Measurements from ENCODE around the gene EOLA2. TPM values are rescaled to one million over a fixed set of nuclear protein-coding genes. Genes with fewer than 3 reads are reported as not detected.
A peak's percentile ranks its signal among the peaks of the same experiment; 100 is the strongest.
"Not testable (repeated sequence)": the region's sequence is repeated elsewhere in the genome, so short reads cannot be mapped to it uniquely, and the experiment has no call there.

EOLA2 gene
- total RNA-seq = 17.1 TPM

DNA sequence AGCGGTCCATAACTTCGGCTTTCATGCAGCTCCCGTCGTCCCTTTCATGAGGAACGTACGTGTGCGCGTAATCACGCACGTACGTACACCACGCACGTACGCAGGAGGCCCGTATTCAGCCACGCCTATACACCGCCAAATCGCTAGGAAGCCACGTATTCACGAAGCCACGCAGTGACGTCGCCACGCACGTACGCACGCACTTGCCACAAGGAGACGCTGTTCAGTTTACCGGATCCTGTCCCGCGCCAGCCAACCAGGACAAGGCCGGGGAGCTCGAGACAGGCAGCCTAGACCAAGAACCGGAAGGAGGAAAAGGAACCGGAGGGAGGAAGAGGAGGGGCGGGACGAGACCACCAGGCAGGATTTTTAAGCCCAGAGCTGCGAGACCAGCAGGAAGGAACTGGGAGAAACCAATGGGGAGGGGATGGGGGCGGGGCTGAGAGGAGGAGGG lies at the start of gene EOLA2:
EOLA2 (minus strand) TSS at position 65 of the 454 bp plus-strand sequence. CDS start 4,617 bp downstream, outside the sequence.
- ATAC-seq (peak; percentile 51), DNase-seq (ENCODE audit: low spot score) (peak; percentile 95)

GRCh38 chrX:149987613-149988012 lies 49.3 kb upstream of the EOLA2 start:
- DNase-seq (ENCODE audit: low spot score) (no peak), ATAC-seq (no peak)

- DNase-seq (ENCODE audit: low spot score) (no peak), ATAC-seq (no peak)
These were observed 46.1 kb upstream of the EOLA2 start for GRCh38 chrX:149984411-149984810.

GRCh38 chrX:149982310-149982709 lies 44.0 kb upstream of the EOLA2 start:
- DNase-seq (ENCODE audit: low spot score) = no peak
- no peak for ATAC-seq

DNA sequence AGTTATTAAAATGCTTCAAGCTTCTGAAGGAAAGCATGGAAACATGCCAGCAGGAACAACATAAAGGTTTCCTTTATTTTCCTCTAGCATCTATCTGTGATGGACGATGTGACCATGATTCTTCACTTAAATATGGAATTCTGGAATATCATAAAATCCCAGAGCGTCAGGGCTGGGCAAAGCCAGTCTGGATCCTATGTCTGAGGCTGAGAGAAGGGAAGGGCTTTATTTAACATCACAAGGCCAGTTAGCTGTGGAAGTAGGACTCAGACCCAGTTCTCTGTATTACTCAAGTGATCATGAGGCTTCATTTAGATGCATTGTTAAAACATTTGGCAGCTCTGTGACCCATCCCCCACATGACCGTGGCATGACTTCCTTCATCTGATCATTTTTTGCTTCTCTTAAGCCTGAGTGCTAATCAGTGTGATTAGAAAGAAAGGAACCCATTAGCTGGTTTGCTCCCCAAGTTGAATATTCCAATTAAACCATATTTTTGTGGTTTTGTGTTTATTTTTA lies 40.9 kb upstream of the EOLA2 start:
- no peak for DNase-seq (ENCODE audit: low spot score)
- ATAC-seq = no peak

GRCh38 chrX:149962859-149963757 lies 24.8 kb upstream of the EOLA2 start:
- ATAC-seq (peak; percentile 99), DNase-seq (ENCODE audit: low spot score) (peak; percentile 48)

DNA sequence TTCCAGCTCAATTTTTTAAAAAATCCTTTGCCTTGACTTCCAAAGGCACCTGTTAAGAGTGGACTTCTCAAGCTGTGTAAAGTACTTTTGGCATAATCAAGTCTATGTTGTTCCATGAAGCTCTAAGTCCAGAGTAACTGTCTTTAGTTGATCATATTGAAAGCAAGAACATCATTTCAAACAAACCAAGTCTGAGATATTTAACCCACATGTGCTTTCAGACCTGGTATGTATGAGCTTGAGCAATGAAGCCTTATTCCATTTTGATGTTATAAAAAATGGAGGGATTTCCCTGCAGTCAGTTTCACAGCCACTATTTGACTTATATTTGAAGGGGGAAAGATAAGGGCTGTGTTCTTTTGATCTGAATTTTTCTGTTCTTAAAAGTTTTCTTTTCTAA lies 23.7 kb upstream of the EOLA2 start:
- DNase-seq (ENCODE audit: low spot score) = no peak
- ATAC-seq = no peak

DNA sequence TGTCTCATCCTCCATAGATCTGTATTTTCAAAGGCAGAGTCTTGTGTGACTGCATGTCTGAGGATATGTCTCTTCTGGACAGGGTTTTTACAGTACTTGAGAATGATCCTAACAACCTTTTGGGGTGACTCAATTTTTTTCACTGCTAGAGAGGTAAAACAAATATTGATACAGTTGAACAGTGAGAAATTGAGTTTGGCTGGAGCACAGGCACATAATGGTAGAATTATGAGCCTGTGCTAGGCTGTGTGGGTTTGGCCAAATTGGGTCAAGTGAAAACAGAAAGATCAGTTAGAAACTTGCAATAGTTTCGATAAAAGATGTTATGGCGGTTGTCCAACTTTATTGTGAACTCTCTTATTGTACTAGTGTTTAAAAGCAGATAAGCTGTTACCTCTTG lies 23.3 kb upstream of the EOLA2 start:
- DNase-seq (ENCODE audit: low spot score) (no peak), ATAC-seq (no peak)

DNA sequence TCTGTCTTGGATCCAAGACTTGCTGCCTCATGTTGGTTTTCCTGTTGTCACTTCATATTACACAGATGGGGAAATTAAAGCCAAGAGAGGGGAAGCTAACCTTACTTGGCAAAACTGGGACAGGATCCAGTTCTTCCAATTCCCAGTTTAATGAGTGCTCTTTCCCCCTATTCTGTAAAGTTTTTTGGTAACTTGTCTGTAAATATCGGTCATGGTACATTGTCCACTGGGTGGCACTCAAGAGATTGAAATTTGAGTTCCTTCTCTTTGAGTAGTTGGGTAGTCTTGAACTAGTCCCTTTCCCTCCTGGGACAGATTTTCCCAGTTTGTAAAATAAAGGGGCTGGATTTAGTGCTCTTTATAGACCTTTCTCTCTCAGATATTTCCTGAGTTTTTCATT lies 12.4 kb upstream of the EOLA2 start:
- ATAC-seq (peak; percentile 63), DNase-seq (ENCODE audit: low spot score) (no peak)

- DNase-seq (ENCODE audit: low spot score) = no peak
- ATAC-seq = no peak
These were observed 11.6 kb upstream of the EOLA2 start for GRCh38 chrX:149949743-149950436.

GRCh38 chrX:149948016-149948415 lies 9.7 kb upstream of the EOLA2 start:
- no peak for DNase-seq (ENCODE audit: low spot score)

DNA sequence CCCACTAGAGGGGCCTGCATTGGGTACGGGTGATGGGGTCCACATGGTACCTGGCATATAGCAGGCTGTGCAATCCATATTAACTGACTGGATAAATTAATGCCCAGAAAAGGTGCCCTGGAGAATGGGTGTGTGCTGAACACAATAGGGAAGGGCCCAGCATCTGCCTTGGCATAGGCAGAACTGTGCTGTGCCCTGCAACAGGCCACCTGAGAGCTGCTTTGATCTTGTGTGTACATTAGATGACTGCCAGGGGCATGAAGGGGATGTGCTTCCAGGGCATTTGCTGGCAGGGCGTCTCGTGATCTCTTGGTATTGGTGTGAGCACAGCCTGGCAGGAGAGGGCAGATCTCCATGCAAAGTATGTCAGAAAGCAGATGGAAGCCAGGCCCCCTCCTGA lies 8.6 kb upstream of the EOLA2 start:
- not testable (repeated sequence) for DNase-seq (ENCODE audit: low spot score); ATAC-seq

More at GRCh38 chrX:149948016-149948415, 9.7 kb upstream of the EOLA2 start:
- no peak for ATAC-seq

GRCh38 chrX:149945820-149946219 lies 7.5 kb upstream of the EOLA2 start:
- not testable (repeated sequence) for ATAC-seq; DNase-seq (ENCODE audit: low spot score)

GRCh38 chrX:149945087-149945670 lies 6.9 kb upstream of the EOLA2 start:
- DNase-seq (ENCODE audit: low spot score); ATAC-seq: not testable (repeated sequence)

- ATAC-seq; DNase-seq (ENCODE audit: low spot score): not testable (repeated sequence)
These were observed 2.4 kb upstream of the EOLA2 start for GRCh38 chrX:149940674-149941024.

DNA sequence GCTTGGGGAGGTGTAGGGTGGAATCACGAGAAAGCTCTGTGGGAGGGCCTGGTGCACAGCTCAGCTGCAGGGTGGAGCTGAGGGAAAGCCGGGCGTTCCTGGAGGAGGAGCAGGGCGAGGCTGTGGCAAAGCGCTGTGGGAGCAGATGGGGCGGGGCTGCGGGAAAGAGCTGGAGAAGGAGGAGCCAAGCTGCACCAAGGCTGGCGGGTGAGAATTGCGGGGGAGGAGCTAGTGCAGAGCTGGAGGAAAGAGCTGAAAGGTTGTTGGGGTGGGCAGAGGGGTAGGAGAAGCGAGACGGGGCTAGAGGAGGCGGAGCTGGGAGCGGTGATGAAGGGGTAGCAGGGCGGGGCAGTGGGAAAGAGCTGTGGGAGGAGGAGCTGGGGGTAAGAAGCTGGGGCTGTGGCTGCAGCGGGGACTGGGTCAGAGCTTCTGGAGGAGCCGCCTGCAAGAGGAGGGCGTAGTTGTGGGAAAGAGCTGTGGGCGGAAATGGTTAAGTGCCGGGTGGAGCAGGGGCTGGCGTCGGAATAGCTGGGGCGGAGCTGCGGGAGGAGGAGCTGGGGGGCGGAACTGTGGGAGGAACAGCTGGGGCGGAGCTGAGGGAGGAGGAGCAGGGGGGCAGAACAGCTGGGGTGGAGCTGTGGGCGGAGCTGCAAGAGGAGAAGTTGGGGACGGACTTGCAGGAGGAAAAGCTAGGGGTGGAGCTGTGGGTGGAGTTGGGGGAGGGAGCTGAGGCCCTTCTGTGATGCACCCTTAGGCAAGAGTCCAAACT lies 1.8 kb upstream of the EOLA2 start:
- DNase-seq (ENCODE audit: low spot score) (peak; percentile 92), ATAC-seq (peak; percentile 69)

DNA sequence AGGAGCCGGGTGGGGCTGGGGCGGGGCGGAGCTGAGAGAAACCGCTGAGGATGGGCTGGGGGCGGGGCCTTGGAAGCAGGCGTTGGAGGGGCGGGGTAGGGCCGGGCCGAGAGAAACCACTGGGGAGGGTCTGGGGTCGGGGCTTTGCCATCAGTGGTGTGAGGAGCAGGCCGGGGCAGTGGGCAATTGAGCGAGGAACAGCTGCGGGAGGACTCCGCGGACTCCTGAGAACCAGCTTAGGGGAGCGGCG lies 1.3 kb upstream of the EOLA2 start:
- DNase-seq (ENCODE audit: low spot score) = no peak
- ATAC-seq = peak; percentile 52

GRCh38 chrX:149938881-149939654 lies 777 bp upstream of the EOLA2 start:
- DNase-seq (ENCODE audit: low spot score) (peak; percentile 94), ATAC-seq (peak; percentile 57)

DNA sequence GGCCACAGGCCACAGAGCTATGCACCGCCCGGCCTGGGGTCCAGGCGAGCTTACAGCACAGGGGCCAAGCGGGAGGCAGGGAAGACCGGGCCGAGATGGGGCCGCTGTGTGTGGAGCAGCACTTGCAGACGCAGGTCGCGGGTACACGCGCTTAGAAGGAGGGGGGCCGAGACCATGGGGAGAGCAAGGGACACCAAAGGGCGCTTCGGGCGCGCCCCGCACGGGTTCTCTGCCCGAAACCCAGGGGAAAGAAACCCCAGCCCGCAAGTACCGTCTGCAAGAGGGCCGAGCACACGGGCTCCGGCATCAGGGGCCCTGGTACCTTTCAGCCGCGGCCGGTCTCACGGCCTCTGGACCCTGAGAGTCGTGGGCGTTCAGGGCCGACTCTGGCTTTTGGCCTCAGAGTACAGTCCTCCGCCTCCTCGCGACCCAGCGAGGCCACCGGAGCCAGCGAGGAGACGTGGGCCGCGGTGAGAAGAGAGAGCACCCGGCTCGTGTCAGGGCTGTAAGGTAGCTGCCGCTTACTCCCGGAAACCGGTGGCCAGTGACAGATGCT lies 342 bp downstream of the EOLA2 start:
- DNase-seq (ENCODE audit: low spot score) = no peak
- no peak for ATAC-seq

GRCh38 chrX:149937328-149937727 lies 963 bp downstream of the EOLA2 start:
- not testable (repeated sequence) for DNase-seq (ENCODE audit: low spot score); ATAC-seq
